ENCODE results near the gene AKAP12. TPM values are rescaled to one million over a fixed set of nuclear protein-coding genes. Genes with fewer than 3 reads are reported as not detected.

Gene AKAP12
- total RNA-seq, 1 experiment from 2014 or later: 109 TPM

GRCh38 chr6:151284012-151284411, 44.2 kb downstream of the AKAP12 start:
- Histone ChIP-seq H3K27ac (ENCODE audit: low read length) (no peak overlapping the region), H3K9me3 (ENCODE audit: low read length) (no peaks in the 10 kb centered on the region), H3K9ac (ENCODE audit: low read length) (no peak overlapping the region), H2AFZ (ENCODE audit: low read length) (no peak overlapping the region), H3K9me2 (replicated peaks; ENCODE audit: low read length) (no peaks in the 10 kb centered on the region), H3K27me3 (ENCODE audit: low read length) (no peaks in the 10 kb centered on the region), H3K4me1 (ENCODE audit: insufficient read depth, low read length) (peaks cover 10% of the 10 kb centered on the region; the same call in 1 of the 2 replicates), H3K4me2 (ENCODE audit: low read length) (no peak overlapping the region), H3K79me2 (ENCODE audit: low read length) (peaks cover 21% of the 10 kb centered on the region; the same call in 1 of the 2 replicates), H3K36me3 (ENCODE audit: low read depth, low read length) (no peaks in the 10 kb centered on the region), H3K4me3 (ENCODE audit: low read length) (no peak overlapping the region), H4K20me1 (ENCODE audit: low read length) (no peaks in the 10 kb centered on the region), H3F3A (ENCODE audit: low read length, unreplicated experiment) (no peaks in the 10 kb centered on the region)
- no peak for TF ChIP-seq CTCF (conservative IDR thresholded peaks at IDR 0.05; ENCODE audit: low read depth, low read length)
- TF ChIP-seq EZH2 (IDR thresholded peaks at IDR 0.05; ENCODE audit: low read length, unreplicated experiment): no peak
- TF ChIP-seq EZH2phosphoT487 (IDR thresholded peaks at IDR 0.05; ENCODE audit: borderline replicate concordance, low read length): no peak
- POLR2A ChIA-PET (ENCODE audit: unreplicated experiment): no interaction called here
- no TSS peak for BruUV-seq (replicated peaks)
- intact Hi-C loops (cut with micrococcal nuclease): no loop called here
- CTCF ChIA-PET: no interaction called here
- DNase-seq (peak; percentile 29), ATAC-seq (no peak)

GRCh38 chr6:151284548-151285017, 44.8 kb downstream of the AKAP12 start:
- no TSS peak for BruUV-seq (replicated peaks)
- Histone ChIP-seq H3K4me1 (ENCODE audit: insufficient read depth, low read length) (peaks cover 10% of the 10 kb centered on the region; the same call in 1 of the 2 replicates), H3K27ac (ENCODE audit: low read length) (no peak overlapping the region), H3K9me2 (replicated peaks; ENCODE audit: low read length) (no peaks in the 10 kb centered on the region), H3K4me3 (ENCODE audit: low read length) (no peak overlapping the region), H3K9ac (ENCODE audit: low read length) (no peak overlapping the region), H3K9me3 (ENCODE audit: low read length) (no peaks in the 10 kb centered on the region), H3K27me3 (ENCODE audit: low read length) (no peaks in the 10 kb centered on the region), H4K20me1 (ENCODE audit: low read length) (no peaks in the 10 kb centered on the region), H3K36me3 (ENCODE audit: low read depth, low read length) (no peaks in the 10 kb centered on the region), H2AFZ (ENCODE audit: low read length) (no peak overlapping the region), H3K79me2 (ENCODE audit: low read length) (peaks cover 21% of the 10 kb centered on the region; the same call in 1 of the 2 replicates), H3K4me2 (ENCODE audit: low read length) (no peak overlapping the region), H3F3A (ENCODE audit: low read length, unreplicated experiment) (no peaks in the 10 kb centered on the region)
- intact Hi-C loops (cut with micrococcal nuclease): no loop called here
- TF ChIP-seq EZH2phosphoT487 (IDR thresholded peaks at IDR 0.05; ENCODE audit: borderline replicate concordance, low read length) (no peak), CTCF (conservative IDR thresholded peaks at IDR 0.05; ENCODE audit: low read depth, low read length) (no peak), EZH2 (IDR thresholded peaks at IDR 0.05; ENCODE audit: low read length, unreplicated experiment) (no peak)
- ChIA-PET CTCF (interaction anchor here (0.7 kb wide), 1 partner anchor 270 kb away, joined by 4 read pairs; no protein-coding TSS in a partner anchor), POLR2A (ENCODE audit: unreplicated experiment) (no interaction called here)
- ATAC-seq: no peak
- no peak for DNase-seq

- H3K4me3 ChIP-seq (ENCODE audit: low read length): no peak overlapping the region
- POLR2A ChIA-PET (ENCODE audit: unreplicated experiment): interaction anchor here (0.6 kb wide), 1 partner anchor 919 kb away, joined by 4 read pairs; no protein-coding TSS in a partner anchor
These were observed 45.4 kb downstream of the AKAP12 start for GRCh38 chr6:151285122-151285521.

More at GRCh38 chr6:151285122-151285521, 45.4 kb downstream of the AKAP12 start:
- DNase-seq (peak; percentile 37), ATAC-seq (peak; percentile 48; the same call in 1 of the 2 replicates)
- Histone ChIP-seq H3K27ac (ENCODE audit: low read length) (no peak overlapping the region), H3K36me3 (ENCODE audit: low read depth, low read length) (no peaks in the 10 kb centered on the region), H2AFZ (ENCODE audit: low read length) (no peak overlapping the region), H4K20me1 (ENCODE audit: low read length) (no peaks in the 10 kb centered on the region), H3K9me2 (replicated peaks; ENCODE audit: low read length) (no peaks in the 10 kb centered on the region), H3K4me2 (ENCODE audit: low read length) (no peak overlapping the region), H3K9me3 (ENCODE audit: low read length) (no peaks in the 10 kb centered on the region), H3K4me1 (ENCODE audit: insufficient read depth, low read length) (peaks cover 10% of the 10 kb centered on the region; the same call in 1 of the 2 replicates), H3K9ac (ENCODE audit: low read length) (no peak overlapping the region), H3K79me2 (ENCODE audit: low read length) (peaks cover 21% of the 10 kb centered on the region; the same call in 1 of the 2 replicates), H3F3A (ENCODE audit: low read length, unreplicated experiment) (no peaks in the 10 kb centered on the region), H3K27me3 (ENCODE audit: low read length) (no peaks in the 10 kb centered on the region)
- no peak for TF ChIP-seq EZH2phosphoT487 (IDR thresholded peaks at IDR 0.05; ENCODE audit: borderline replicate concordance, low read length)
- TF ChIP-seq EZH2 (IDR thresholded peaks at IDR 0.05; ENCODE audit: low read length, unreplicated experiment): no peak
- no peak for TF ChIP-seq CTCF (conservative IDR thresholded peaks at IDR 0.05; ENCODE audit: low read depth, low read length)
- intact Hi-C loops (cut with micrococcal nuclease): no loop called here
- no TSS peak for BruUV-seq (replicated peaks)
- CTCF ChIA-PET: interaction anchor here (0.7 kb wide), 1 partner anchor 271 kb away, joined by 4 read pairs; no protein-coding TSS in a partner anchor

Measured in PC-3 (cell line).